Stimulated activated CD4-positive, alpha-beta T cell treated with anti-CD3 and anti-CD28 coated beads, Interleukin-4, amount 100 ng/mL, for 4 hours (primary cell): ENCODE results near the gene SH2D6.
A peak's percentile ranks its signal among the peaks of the same experiment; 100 is the strongest.
"Not testable (repeated sequence)": the region's sequence is repeated elsewhere in the genome, so short reads cannot be mapped to it uniquely, and the experiment has no call there.

Experiments used
- DNase-seq, 2 experiments: peaks; one replicate each; pipeline ENCODE4 v3.0.0-alpha.2; 2020

Gene SH2D6

GRCh38 chr2:85418132-85419008, at the start of gene SH2D6:
TSS of gene SH2D6 (plus strand) at chr2:85418714. CDS start at chr2:85429466, 10,752 bp downstream.
- DNase-seq, result peak; percentile 76 to 82

GRCh38 chr2:85368921-85369320, 49.6 kb upstream of the SH2D6 start:
- DNase-seq, result no peak

- DNase-seq, result no peak
Observed at GRCh38 chr2:85369500-85369899, 49.0 kb upstream of the SH2D6 start.

- DNase-seq, result no peak
Observed at GRCh38 chr2:85371045-85371444, 47.5 kb upstream of the SH2D6 start.

GRCh38 chr2:85376291-85377065, 42.0 kb upstream of the SH2D6 start:
- DNase-seq, result no peak

- DNase-seq, result no peak
Observed at GRCh38 chr2:85377083-85377482, 41.4 kb upstream of the SH2D6 start.

- DNase-seq, result no peak
Observed at GRCh38 chr2:85378257-85378656, 40.3 kb upstream of the SH2D6 start.

GRCh38 chr2:85380048-85380447, 38.5 kb upstream of the SH2D6 start:
- DNase-seq, result no peak

- not testable (repeated sequence) for DNase-seq
Observed at GRCh38 chr2:85383151-85383550, 35.4 kb upstream of the SH2D6 start.

- no peak for DNase-seq
Observed at GRCh38 chr2:85383850-85384249, 34.7 kb upstream of the SH2D6 start.

- no peak for DNase-seq
Observed at GRCh38 chr2:85385746-85386145, 32.8 kb upstream of the SH2D6 start.

GRCh38 chr2:85387754-85388153, 30.8 kb upstream of the SH2D6 start:
- no peak for DNase-seq

- DNase-seq, result no peak
Observed at GRCh38 chr2:85388878-85389538, 29.5 kb upstream of the SH2D6 start.

GRCh38 chr2:85390941-85391669, 27.4 kb upstream of the SH2D6 start:
- DNase-seq, result peak; percentile 58 to 72

GRCh38 chr2:85393836-85394235, 24.7 kb upstream of the SH2D6 start:
- DNase-seq, result no peak

GRCh38 chr2:85394261-85394681, 24.2 kb upstream of the SH2D6 start:
- DNase-seq, result no peak

- DNase-seq, result no peak
Observed at GRCh38 chr2:85394976-85395375, 23.5 kb upstream of the SH2D6 start.

GRCh38 chr2:85395912-85396475, 22.5 kb upstream of the SH2D6 start:
- DNase-seq, result no peak

- DNase-seq, result no peak
Observed at GRCh38 chr2:85396531-85397470, 21.7 kb upstream of the SH2D6 start.

- no peak for DNase-seq
Observed at GRCh38 chr2:85397925-85398331, 20.6 kb upstream of the SH2D6 start.
